Activated CD4-positive, alpha-beta memory T cell treated with anti-CD3 and anti-CD28 coated beads, Interleukin-2, amount 10 ng/mL, durations not matched to agents 7 days and 5 days (primary cell): ENCODE results near the gene AREG. TPM values are rescaled to one million over a fixed set of nuclear protein-coding genes. Genes with fewer than 3 reads are reported as not detected.

Experiments used
- total RNA-seq, 2 experiments: library from RNA; stranded (reverse); gene quantifications; one replicate each; pipeline ENCODE4 v1.2.3, GENCODE V29; 2021

Gene AREG
- total RNA-seq, 2 experiments from 2014 or later: 0.25 to 0.90 TPM

Other genes starting within 250 kb of the AREG start
- under 1 TPM; 0.43 to 0.98 TPM for gene EPGN, start 136.7 kb upstream of the AREG start, total RNA-seq
- gene EREG, start 80.0 kb upstream of the AREG start, total RNA-seq: not detected